Astrocyte of the spinal cord (primary cell): ENCODE data around the gene SAMD11.

ENCODE experiments used
- DNase-seq: peaks from one replicate; pipeline ENCODE4 v3.0.0; 2011; ENCODE audit warnings: low read depth, low spot score
- H3K4me3 ChIP-seq: 2 replicates; pipeline ENCODE4 v1.5.1; 2011; ENCODE audit warnings: low read depth, mild to moderate bottlenecking, low read length, moderate library complexity
- in situ Hi-C: cut with HindIII; loops from 2 replicates; pipeline ENCODE4 v1.10.0; 2017; ENCODE audit warnings: low sequenced_read_pairs
- TF ChIP-seq, protein P1 (sequence below): IDR thresholded peaks from 2 replicates; pipeline ENCODE4 v1.5.1; 2012; ENCODE audit warnings: low read depth, mild to moderate bottlenecking, low read length, inconsistent platforms

Gene SAMD11

DNA sequence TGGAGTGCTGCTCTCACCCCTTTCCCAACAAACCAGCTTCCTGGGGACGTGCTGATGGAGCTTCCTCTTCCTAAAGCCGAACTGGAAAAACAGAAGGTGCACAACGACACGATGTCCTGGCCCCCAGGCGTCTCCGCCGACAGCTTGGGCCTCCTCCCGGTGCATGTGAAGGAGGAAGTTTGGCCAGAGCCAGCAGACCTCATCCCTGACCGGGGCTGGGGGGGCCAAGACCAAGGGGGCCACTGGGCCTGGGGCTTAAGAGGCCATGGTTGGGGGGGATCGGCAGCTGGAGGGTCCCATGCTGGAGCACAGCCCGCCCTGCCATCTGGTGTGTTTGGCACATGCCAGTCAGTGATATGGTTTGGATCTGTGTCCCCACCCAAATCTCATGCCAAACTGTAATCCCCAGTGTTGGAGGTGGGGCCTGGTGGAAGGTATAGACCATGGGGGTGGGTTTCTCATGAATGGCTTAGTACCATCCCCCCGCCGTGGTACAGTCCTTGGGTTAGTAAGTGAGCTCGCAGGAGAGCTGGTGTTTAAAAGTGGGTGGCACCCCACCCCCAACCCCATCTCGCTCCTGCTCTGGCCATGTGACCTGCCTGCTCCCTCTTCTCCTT, 69.8 kb downstream of the SAMD11 start:
- DNase-seq, result no peak
- H3K4me3 ChIP-seq, result no peak overlapping the region
- TF ChIP-seq, protein P1, sequence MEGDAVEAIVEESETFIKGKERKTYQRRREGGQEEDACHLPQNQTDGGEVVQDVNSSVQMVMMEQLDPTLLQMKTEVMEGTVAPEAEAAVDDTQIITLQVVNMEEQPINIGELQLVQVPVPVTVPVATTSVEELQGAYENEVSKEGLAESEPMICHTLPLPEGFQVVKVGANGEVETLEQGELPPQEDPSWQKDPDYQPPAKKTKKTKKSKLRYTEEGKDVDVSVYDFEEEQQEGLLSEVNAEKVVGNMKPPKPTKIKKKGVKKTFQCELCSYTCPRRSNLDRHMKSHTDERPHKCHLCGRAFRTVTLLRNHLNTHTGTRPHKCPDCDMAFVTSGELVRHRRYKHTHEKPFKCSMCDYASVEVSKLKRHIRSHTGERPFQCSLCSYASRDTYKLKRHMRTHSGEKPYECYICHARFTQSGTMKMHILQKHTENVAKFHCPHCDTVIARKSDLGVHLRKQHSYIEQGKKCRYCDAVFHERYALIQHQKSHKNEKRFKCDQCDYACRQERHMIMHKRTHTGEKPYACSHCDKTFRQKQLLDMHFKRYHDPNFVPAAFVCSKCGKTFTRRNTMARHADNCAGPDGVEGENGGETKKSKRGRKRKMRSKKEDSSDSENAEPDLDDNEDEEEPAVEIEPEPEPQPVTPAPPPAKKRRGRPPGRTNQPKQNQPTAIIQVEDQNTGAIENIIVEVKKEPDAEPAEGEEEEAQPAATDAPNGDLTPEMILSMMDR, result no peak
- in situ Hi-C loops, result no loop called here
